K562 (cell line): ENCODE measurements around the gene KATNB1. TPM values are rescaled to one million over a fixed set of nuclear protein-coding genes. Genes with fewer than 3 reads are reported as not detected.
A peak's percentile ranks its signal among the peaks of the same experiment; 100 is the strongest.

Experiments used
- CHD1 ChIP-seq: fragments of 200-600 bp; sonication (generic); IDR thresholded peaks from one replicate; pipeline ENCODE4 v1.6.1; 2012; ENCODE audit warnings: mild to moderate bottlenecking, moderate library complexity, low read length, inconsistent platforms
- ETV5 ChIP-seq: sonication (generic); formaldehyde crosslinking; IDR thresholded peaks from 2 replicates; pipeline ENCODE4 v1.4.0; 2020; ENCODE audit warnings: low read depth, mild to moderate bottlenecking, missing genetic modification reagents
- MAZ ChIP-seq, 2 experiments: fragments of 450-650 bp in 1 of 2; sonication (generic) in 1 of 2; formaldehyde crosslinking; IDR thresholded peaks in 1 of 2; conservative IDR thresholded peaks in 1 of 2; 2 replicates each; pipeline versions ENCODE4 v1.4.0 to v1.5.0; 2020; ENCODE audit warnings: mild to moderate bottlenecking in 1 of 2, missing genetic modification reagents in 1 of 2
- NCOA1 ChIP-seq: fragments of 450-650 bp; IDR thresholded peaks from 2 replicates; pipeline ENCODE4 v1.6.1; 2016; ENCODE audit warnings: low read depth
- NFE2L1 ChIP-seq: fragments of 450-650 bp; IDR thresholded peaks from 2 replicates; pipeline ENCODE4 v1.6.1; 2016; ENCODE audit warnings: missing genetic modification characterization, low read depth, mild to moderate bottlenecking, missing compliant biosample characterization, moderate library complexity, borderline replicate concordance
- PHB ChIP-seq: fragments of 250-450 bp; sonication (Bioruptor Pico); IDR thresholded peaks from 2 replicates; pipeline ENCODE4 v1.5.0; 2021
- PHF8 ChIP-seq: fragments of 200-600 bp; sonication (generic); IDR thresholded peaks from 2 replicates; pipeline ENCODE4 v1.6.1; 2012; ENCODE audit warnings: mixed run types, mild to moderate bottlenecking, inconsistent platforms, low read length, moderate library complexity, borderline replicate concordance
- RFX7 ChIP-seq: fragments of 250-450 bp; sonication (Bioruptor Pico); IDR thresholded peaks from 2 replicates; pipeline ENCODE4 v1.5.1; 2021; ENCODE audit warnings: mild to moderate bottlenecking
- SAP30 ChIP-seq: fragments of 200-600 bp; sonication (generic); IDR thresholded peaks from 2 replicates; pipeline ENCODE4 v1.6.1; 2012; ENCODE audit warnings: borderline replicate concordance, low read depth, mild to moderate bottlenecking, moderate library complexity, low read length, control low read depth, inconsistent platforms; ENCODE audit not compliant: insufficient read depth, poor library complexity, severe bottlenecking
- SMAD2 ChIP-seq: fragments of 150-350 bp; IDR thresholded peaks from 2 replicates; pipeline ENCODE4 v1.6.1; 2014; ENCODE audit warnings: low read depth, mild to moderate bottlenecking, low read length
- SREBF1 ChIP-seq: fragments of 150-350 bp; IDR thresholded peaks from 2 replicates; pipeline ENCODE4 v1.6.1; 2014; ENCODE audit warnings: antibody characterized with exemption, low read depth, low read length, borderline replicate concordance
- YBX1 ChIP-seq: fragments of 450-650 bp; IDR thresholded peaks from 2 replicates; pipeline ENCODE4 v1.7.1; 2016; ENCODE audit warnings: mild to moderate bottlenecking
- polyA plus RNA-seq, 8 experiments: library from polyadenylated mRNA; depleted of rRNA in 4 of 8; stranded (reverse) in 5 of 8; unstranded in 3 of 8; fragments of >200 nt; fragmentation: Nextera tagmentation in 2 of 8; fragmentation: Illumina TruSeq in 1 of 8; extraction: Ambion mirVana in 2 of 8; extraction: Trizol in 1 of 8; gene quantifications; 2 replicates each; pipeline versions ENCODE4 v1.2.1 to v1.2.3, GENCODE V29; 2011 to 2014; ENCODE audit warnings: inconsistent platforms in 1 of 8, missing spikeins in 1 of 8
- total RNA-seq, 7 experiments: library from RNA; depleted of rRNA in 6 of 7; stranded (reverse); fragments of >200 nt in 6 of 7; fragmentation: Illumina TruSeq in 2 of 7; extraction: Trizol in 2 of 7; gene quantifications; 2 replicates each; pipeline versions ENCODE4 v1.2.1 to v1.2.3, GENCODE V29; 2011 to 2021; ENCODE audit warnings: low replicate concordance in 1 of 7
- TF ChIP-seq, protein P1 (sequence below): fragments of 450-650 bp; formaldehyde crosslinking; IDR thresholded peaks from 2 replicates; pipeline ENCODE4 v1.4.0; 2020; ENCODE audit warnings: mild to moderate bottlenecking, moderate library complexity
- TF ChIP-seq, protein P2 (sequence below), 3 experiments: fragments of 200-800 bp in 1 of 3; sonication (Bioruptor generic) in 1 of 3; sonication (generic) in 1 of 3; formaldehyde crosslinking in 1 of 3; IDR thresholded peaks; 2 replicates each; pipeline versions ENCODE4 v1.6.1 to v1.8.0; 2016 to 2022; ENCODE audit warnings: mild to moderate bottlenecking in 2 of 3, missing compliant biosample characterization in 2 of 3, missing genetic modification characterization in 2 of 3, missing genetic modification reagents in 1 of 3
- TF ChIP-seq, protein P3 (sequence below), 2 experiments: fragments of 450-650 bp in 1 of 2; sonication (generic) in 1 of 2; formaldehyde crosslinking in 1 of 2; IDR thresholded peaks; 2 replicates each; pipeline versions ENCODE4 v1.7.1 to v1.9.0; 2016 to 2022; ENCODE audit warnings: inconsistent platforms in 1 of 2, mild to moderate bottlenecking in 1 of 2, missing genetic modification reagents in 1 of 2

The KATNB1 gene
- total and polyA plus RNA-seq, 9 of the 15 experiments (the other 6 are each of a cell fraction or from before 2014, with no cell fraction given): 1.2 to 52.6 (median 21.9) TPM

DNA sequence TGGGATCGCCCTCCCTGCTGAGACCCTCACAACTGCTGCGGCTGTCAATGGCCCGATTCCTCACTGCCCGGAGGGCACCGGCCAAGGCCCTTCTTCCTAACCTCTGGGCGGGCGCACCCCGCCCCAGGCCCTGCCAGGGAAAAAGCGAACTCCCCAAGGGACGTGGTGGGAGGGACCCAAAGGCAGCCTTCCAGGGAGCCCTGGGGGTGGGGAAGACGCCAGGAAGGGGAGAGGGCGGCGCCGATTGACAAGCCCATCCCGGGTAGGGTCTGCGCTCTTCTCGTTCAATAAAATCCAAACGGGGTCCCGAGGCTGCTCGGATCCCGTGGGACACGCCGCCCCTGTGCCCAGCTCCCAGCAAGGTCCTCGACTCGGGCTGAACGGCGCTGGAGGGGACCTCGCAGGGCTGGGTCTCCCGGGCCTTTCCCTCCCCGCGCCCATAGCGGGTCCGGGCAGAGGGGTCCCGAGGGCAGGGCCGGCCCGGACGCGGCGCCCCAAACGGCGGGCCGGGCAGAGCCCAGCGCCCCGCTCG, 66.3 kb downstream of the KATNB1 start (continued):
- TF ChIP-seq SREBF1 (no peak), PHB (CRISPR knock-in tag) (0 out of 2 replicates have a peak, but pooled peaks have one; percentile 14), CHD1 (peak; percentile 22), YBX1 (no peak), ETV5 (CRISPR knock-in tag) (0 out of 2 replicates have a peak, but pooled peaks have one; percentile 43), NFE2L1 (tag) (no peak), SAP30 (peak; percentile 14), RFX7 (CRISPR knock-in tag) (no peak), SMAD2 (no peak), PHF8 (peak; percentile 44; the same call in 1 of the 2 replicates), NCOA1 (no peak), MAZ (CRISPR knock-in tag; conservative IDR thresholded peaks at IDR 0.05 in 1 of 2, IDR thresholded peaks at IDR 0.05 in 1 of 2) (no peak)
- TF ChIP-seq, protein P1, sequence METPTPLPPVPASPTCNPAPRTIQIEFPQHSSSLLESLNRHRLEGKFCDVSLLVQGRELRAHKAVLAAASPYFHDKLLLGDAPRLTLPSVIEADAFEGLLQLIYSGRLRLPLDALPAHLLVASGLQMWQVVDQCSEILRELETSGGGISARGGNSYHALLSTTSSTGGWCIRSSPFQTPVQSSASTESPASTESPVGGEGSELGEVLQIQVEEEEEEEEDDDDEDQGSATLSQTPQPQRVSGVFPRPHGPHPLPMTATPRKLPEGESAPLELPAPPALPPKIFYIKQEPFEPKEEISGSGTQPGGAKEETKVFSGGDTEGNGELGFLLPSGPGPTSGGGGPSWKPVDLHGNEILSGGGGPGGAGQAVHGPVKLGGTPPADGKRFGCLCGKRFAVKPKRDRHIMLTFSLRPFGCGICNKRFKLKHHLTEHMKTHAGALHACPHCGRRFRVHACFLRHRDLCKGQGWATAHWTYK (CRISPR knock-in tag): no peak
- TF ChIP-seq, protein P2, sequence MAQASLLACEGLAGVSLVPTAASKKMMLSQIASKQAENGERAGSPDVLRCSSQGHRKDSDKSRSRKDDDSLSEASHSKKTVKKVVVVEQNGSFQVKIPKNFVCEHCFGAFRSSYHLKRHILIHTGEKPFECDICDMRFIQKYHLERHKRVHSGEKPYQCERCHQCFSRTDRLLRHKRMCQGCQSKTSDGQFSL (CRISPR knock-in tag; IDR thresholded peaks at IDR 0.05): no peak
- TF ChIP-seq, protein P2 (tag; IDR thresholded peaks at IDR 0.05): no peak
- TF ChIP-seq, protein P3, sequence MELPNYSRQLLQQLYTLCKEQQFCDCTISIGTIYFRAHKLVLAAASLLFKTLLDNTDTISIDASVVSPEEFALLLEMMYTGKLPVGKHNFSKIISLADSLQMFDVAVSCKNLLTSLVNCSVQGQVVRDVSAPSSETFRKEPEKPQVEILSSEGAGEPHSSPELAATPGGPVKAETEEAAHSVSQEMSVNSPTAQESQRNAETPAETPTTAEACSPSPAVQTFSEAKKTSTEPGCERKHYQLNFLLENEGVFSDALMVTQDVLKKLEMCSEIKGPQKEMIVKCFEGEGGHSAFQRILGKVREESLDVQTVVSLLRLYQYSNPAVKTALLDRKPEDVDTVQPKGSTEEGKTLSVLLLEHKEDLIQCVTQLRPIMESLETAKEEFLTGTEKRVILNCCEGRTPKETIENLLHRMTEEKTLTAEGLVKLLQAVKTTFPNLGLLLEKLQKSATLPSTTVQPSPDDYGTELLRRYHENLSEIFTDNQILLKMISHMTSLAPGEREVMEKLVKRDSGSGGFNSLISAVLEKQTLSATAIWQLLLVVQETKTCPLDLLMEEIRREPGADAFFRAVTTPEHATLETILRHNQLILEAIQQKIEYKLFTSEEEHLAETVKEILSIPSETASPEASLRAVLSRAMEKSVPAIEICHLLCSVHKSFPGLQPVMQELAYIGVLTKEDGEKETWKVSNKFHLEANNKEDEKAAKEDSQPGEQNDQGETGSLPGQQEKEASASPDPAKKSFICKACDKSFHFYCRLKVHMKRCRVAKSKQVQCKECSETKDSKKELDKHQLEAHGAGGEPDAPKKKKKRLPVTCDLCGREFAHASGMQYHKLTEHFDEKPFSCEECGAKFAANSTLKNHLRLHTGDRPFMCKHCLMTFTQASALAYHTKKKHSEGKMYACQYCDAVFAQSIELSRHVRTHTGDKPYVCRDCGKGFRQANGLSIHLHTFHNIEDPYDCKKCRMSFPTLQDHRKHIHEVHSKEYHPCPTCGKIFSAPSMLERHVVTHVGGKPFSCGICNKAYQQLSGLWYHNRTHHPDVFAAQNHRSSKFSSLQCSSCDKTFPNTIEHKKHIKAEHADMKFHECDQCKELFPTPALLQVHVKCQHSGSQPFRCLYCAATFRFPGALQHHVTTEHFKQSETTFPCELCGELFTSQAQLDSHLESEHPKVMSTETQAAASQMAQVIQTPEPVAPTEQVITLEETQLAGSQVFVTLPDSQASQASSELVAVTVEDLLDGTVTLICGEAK (IDR thresholded peaks at IDR 0.05): peak; percentile 32; the same call in 1 of the 2 replicates
- TF ChIP-seq, protein P3 (CRISPR knock-in tag; IDR thresholded peaks at IDR 0.05): no peak
